Sigmoid colon (tissue), 7 donors: ENCODE data around the gene ZNHIT3. TPM values are rescaled to one million over a fixed set of nuclear protein-coding genes. Genes with fewer than 3 reads are reported as not detected.
"Not testable (repeated sequence)": the region's sequence is repeated elsewhere in the genome, so short reads cannot be mapped to it uniquely, and the experiment has no call there.

ENCODE experiments used
- DNase-seq: peaks from one replicate; pipeline ENCODE4 v3.0.0-alpha.2; 2019
- H3K27ac ChIP-seq, 4 donors: fragments of 200-600 bp; sonication (generic); one replicate each; pipeline ENCODE4 v1.5.1; 2016 to 2019; ENCODE audit warnings: mild to moderate bottlenecking in 1 of 4
- H3K27me3 ChIP-seq, 3 donors: fragments of 200-600 bp; sonication (generic); one replicate each; pipeline ENCODE4 v1.5.1; 2019; ENCODE audit warnings: mild to moderate bottlenecking in 1 of 3
- H3K36me3 ChIP-seq, 4 donors: fragments of 200-600 bp; sonication (generic); one replicate each; pipeline ENCODE4 v1.5.1; 2016 to 2019
- H3K4me1 ChIP-seq, 4 donors: fragments of 200-600 bp; sonication (generic); one replicate each; pipeline ENCODE4 v1.5.1; 2017 to 2019
- H3K4me3 ChIP-seq, 4 donors: fragments of 200-600 bp; sonication (generic); one replicate each; pipeline ENCODE4 v1.5.1; 2017 to 2019; ENCODE audit warnings: mild to moderate bottlenecking in 2 of 4, moderate library complexity in 1 of 4
- H3K9me3 ChIP-seq, 4 donors: fragments of 200-600 bp in 3 of 4; sonication (generic) in 3 of 4; one replicate each; pipeline versions ENCODE4 v1.5.1 to v1.6.1; 2013 to 2019
- EP300 ChIP-seq, 4 donors: sonication (generic); formaldehyde crosslinking; IDR thresholded peaks; one replicate each; pipeline ENCODE4 v1.6.1; 2017; ENCODE audit warnings: antibody characterized with exemption in 4 of 4
- POLR2A ChIP-seq, 2 donors: fragments of 450-650 bp; IDR thresholded peaks; one replicate each; pipeline ENCODE4 v1.6.1; 2016; ENCODE audit warnings: antibody characterized with exemption in 2 of 2, mild to moderate bottlenecking in 2 of 2, moderate library complexity in 2 of 2
- POLR2AphosphoS5 ChIP-seq, 4 donors: sonication (generic); formaldehyde crosslinking; IDR thresholded peaks; one replicate each; pipeline ENCODE4 v1.6.1; 2017; ENCODE audit warnings: antibody characterized with exemption in 4 of 4
- WGBS, 2 donors: extraction: QIAGEN DNeasy Blood & Tissue Kit; methylation state at CpG; one replicate each; pipeline ENCODE4 v1.1.7; 2013; 5-methylcytosine and 5-hydroxymethylcytosine counted together
- intact Hi-C: fragments of 100-400 bp; cut with DNase I; formaldehyde crosslinking; loops from one replicate; pipeline ENCODE4 v1.15.1; 2023
- polyA plus RNA-seq, 3 donors: library from polyadenylated mRNA; stranded (reverse); fragments of 200-250 nt; gene quantifications; one replicate each; pipeline ENCODE4 v1.2.3, GENCODE V29; 2013
- total RNA-seq, 4 donors: library from RNA; depleted of rRNA; stranded (reverse); fragments of >200 nt; gene quantifications; one replicate each; pipeline ENCODE4 v1.1.0, GENCODE V29; 2016
- TF ChIP-seq, protein P1 (sequence below), 4 experiments: fragments of 450-650 bp in 3 of 4; fragments of 200-600 bp in 1 of 4; IDR thresholded peaks; one replicate each; pipeline ENCODE4 v1.5.1; 2016 to 2019; ENCODE audit warnings: antibody characterized with exemption in 4 of 4, mild to moderate bottlenecking in 3 of 4, moderate library complexity in 2 of 4
- donor health status: healthy with polysubstance abuse.
- donor health status: Bipolar disorder and iron deficiency.
- donor health status: healthy.

Gene ZNHIT3
- total and polyA plus RNA-seq, 7 donors, result 31.0 to 60.7 (median 49.9) TPM

DNA sequence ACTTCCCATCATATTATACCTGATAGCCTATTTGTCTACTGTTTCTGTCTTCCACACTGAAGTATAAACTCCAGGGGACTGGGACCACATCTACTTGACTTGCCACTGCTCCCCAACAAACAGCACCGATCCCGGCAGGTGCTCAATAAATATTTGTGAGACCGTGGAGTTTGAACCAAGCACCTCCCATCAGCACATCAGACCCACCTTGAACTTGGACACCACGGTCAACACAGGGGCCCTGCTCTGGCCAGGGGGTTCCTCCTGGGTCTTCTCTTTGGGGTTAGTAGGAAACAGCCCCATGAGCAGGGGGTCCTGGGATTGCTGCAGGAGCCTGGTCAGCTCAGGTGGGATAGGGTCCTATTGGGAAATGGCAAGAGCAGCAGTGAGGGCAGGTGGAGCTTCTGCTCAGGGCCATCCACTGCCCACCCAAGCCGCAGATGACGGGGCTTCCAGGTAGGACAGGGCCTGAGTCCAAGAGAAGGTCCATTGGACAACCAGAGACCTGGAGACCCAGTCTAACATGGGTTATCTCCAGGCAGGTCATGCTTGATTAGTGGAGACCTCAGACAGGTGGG is 19.9 kb downstream of the ZNHIT3 start:
- H3K9me3 ChIP-seq, result no peaks in the 10 kb centered on the region
- H3K4me1 ChIP-seq, result no peaks in the 10 kb centered on the region
- no peaks in the 10 kb centered on the region for H3K27me3 ChIP-seq
- H3K27ac ChIP-seq, result no peak overlapping the region
- DNase-seq, result no peak
- TF ChIP-seq POLR2AphosphoS5 (IDR thresholded peaks at IDR 0.05) (no peak), EP300 (IDR thresholded peaks at IDR 0.05) (no peak), POLR2A (IDR thresholded peaks at IDR 0.05) (no peak)
- TF ChIP-seq, protein P1, sequence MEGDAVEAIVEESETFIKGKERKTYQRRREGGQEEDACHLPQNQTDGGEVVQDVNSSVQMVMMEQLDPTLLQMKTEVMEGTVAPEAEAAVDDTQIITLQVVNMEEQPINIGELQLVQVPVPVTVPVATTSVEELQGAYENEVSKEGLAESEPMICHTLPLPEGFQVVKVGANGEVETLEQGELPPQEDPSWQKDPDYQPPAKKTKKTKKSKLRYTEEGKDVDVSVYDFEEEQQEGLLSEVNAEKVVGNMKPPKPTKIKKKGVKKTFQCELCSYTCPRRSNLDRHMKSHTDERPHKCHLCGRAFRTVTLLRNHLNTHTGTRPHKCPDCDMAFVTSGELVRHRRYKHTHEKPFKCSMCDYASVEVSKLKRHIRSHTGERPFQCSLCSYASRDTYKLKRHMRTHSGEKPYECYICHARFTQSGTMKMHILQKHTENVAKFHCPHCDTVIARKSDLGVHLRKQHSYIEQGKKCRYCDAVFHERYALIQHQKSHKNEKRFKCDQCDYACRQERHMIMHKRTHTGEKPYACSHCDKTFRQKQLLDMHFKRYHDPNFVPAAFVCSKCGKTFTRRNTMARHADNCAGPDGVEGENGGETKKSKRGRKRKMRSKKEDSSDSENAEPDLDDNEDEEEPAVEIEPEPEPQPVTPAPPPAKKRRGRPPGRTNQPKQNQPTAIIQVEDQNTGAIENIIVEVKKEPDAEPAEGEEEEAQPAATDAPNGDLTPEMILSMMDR (IDR thresholded peaks at IDR 0.05), result no peak
- peaks cover 0 to 72% (median 11%) of the 10 kb centered on the region in 4 donors for H3K36me3 ChIP-seq
- intact Hi-C loops, result no loop called here
- WGBS, 2 donors, result 85 to 88% methylated on average over 6 of the region's 6 CpGs
- no peak overlapping the region for H3K4me3 ChIP-seq

DNA sequence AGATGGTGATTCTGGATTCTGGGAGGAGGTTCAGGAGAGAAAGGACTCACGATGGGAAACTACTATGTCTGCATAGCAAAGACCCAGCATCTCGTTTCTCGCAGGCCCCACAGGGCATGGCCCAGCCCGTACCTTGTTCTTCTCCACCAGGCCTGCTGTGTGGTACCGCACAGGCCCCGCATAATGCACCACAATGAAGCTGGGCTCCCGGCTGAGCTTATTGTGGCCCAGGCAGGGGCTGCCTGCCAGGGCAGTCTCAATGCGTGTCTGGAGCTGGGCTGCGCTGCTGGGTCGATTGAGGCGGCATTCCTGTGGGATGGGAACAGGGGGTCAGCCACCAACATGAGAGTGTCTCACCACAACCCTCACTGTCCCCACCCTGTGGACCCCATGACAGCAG is 20.4 kb downstream of the ZNHIT3 start:
- TF ChIP-seq, protein P1 (IDR thresholded peaks at IDR 0.05), result no peak
- no peak for TF ChIP-seq POLR2AphosphoS5 (IDR thresholded peaks at IDR 0.05)
- Histone ChIP-seq H3K27ac (no peak overlapping the region), H3K4me1 (no peaks in the 10 kb centered on the region), H3K9me3 (no peaks in the 10 kb centered on the region), H3K36me3 (peaks cover 0 to 69% (median 11%) of the 10 kb centered on the region in 4 donors), H3K27me3 (no peaks in the 10 kb centered on the region), H3K4me3 (no peak overlapping the region)
- DNase-seq, result no peak
- intact Hi-C loops, result no loop called here
- WGBS, 2 donors, result 95 to 97% methylated on average over 11 of the region's 11 CpGs

DNA sequence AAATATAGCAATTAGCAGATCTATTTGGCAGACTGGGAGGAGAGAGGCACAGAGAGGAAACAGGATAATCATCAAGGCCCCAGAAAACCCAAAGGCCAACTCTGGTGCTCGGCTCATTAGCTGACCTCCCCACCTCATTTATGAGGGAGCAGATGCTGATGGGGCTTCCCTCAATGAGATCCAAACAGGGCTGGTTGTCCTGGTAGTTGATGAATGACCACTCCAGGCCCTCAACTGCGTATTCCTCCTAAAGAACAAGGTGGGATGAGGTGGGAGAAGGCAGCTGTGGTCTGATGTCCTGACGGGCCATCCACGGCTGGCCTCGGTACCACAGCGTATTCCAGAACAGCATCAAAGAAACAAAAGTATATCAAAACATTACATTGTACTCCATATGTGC is 20.8 kb downstream of the ZNHIT3 start:
- no peaks in the 10 kb centered on the region for H3K9me3 ChIP-seq
- no peak overlapping the region for H3K27ac ChIP-seq
- 85 to 95% methylated on average over 6 of the region's 6 CpGs for WGBS, 2 donors
- no peak overlapping the region for H3K4me3 ChIP-seq
- H3K27me3 ChIP-seq, result no peaks in the 10 kb centered on the region
- DNase-seq, result no peak
- peaks cover 0 to 69% (median 11%) of the 10 kb centered on the region in 4 donors for H3K36me3 ChIP-seq
- TF ChIP-seq EP300 (IDR thresholded peaks at IDR 0.05) (no peak), POLR2AphosphoS5 (IDR thresholded peaks at IDR 0.05) (no peak), POLR2A (IDR thresholded peaks at IDR 0.05) (no peak)
- intact Hi-C loops, result no loop called here
- H3K4me1 ChIP-seq, result no peaks in the 10 kb centered on the region

DNA sequence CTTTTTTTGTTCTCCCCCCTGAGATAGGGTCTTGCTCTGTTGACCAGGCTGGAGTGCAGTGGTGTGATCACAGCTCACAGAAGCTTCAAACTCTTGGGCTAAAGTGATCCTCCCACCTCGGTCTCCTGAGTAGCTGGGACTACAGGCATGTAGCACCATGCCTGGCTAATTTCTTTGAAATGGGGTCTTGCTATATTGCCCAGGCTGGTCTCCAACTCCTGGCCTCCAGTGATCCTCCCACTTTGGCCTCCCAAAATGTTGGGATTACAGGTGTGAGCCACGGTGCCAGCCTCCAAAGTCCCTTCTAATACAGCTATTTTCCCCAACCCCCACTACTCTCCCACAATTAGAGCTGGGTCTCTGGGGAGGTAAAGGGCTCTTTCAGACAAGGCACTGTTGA is 22.0 kb downstream of the ZNHIT3 start:
- H3K27me3 ChIP-seq, H3K4me1 ChIP-seq, H3K4me3 ChIP-seq, H3K9me3 ChIP-seq, intact Hi-C loops, H3K27ac ChIP-seq, DNase-seq: not testable (repeated sequence)
- 93 to 94% methylated on average over 2 of the region's 2 CpGs for WGBS, 2 donors
- peaks cover 0 to 65% (median 12%) of the 10 kb centered on the region in 4 donors for H3K36me3 ChIP-seq

DNA sequence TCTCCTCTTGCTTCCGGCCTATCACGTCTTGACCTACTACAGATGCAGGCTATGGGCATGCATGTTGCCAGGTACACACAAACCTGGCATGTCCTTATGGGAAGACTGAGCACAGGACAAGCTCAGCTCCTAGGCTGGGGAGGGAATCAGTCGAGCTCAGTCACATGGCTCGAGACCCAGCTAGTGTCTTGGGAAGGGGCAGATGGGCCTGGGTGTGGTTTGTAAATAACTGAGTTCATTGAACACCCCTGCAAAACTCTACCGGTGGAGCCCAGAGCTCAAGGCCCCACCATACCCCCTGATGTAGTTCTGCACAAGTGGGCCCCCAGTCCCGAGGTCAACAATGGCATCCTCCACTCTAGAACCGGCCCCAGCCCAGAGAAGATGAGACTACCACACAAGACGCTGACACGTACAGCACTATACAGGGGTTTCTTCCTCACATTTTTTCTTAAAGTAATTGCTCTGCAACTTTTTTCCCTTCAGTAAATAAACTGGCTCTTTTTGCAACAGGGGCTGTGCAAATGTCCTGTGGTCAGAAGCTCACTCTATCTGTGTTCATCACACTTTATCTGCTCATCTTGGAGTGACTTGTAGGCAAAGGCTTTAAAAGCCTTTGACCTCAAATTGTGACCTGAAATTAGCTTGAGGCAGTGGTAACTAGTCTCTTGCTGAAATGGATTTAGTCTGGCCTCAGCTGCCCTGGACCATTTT is 22.9 kb downstream of the ZNHIT3 start:
- DNase-seq, result no peak
- no peak overlapping the region for H3K4me3 ChIP-seq
- WGBS, 2 donors, result 89 to 93% methylated on average over 9 of the region's 9 CpGs
- no peaks in the 10 kb centered on the region for H3K4me1 ChIP-seq
- H3K27ac ChIP-seq, result no peak overlapping the region
- H3K36me3 ChIP-seq, result peaks cover 0 to 59% (median 12%) of the 10 kb centered on the region in 4 donors
- H3K9me3 ChIP-seq, result no peaks in the 10 kb centered on the region
- intact Hi-C loops, result no loop called here
- TF ChIP-seq EP300 (IDR thresholded peaks at IDR 0.05) (no peak), POLR2AphosphoS5 (IDR thresholded peaks at IDR 0.05) (no peak), POLR2A (IDR thresholded peaks at IDR 0.05) (no peak)
- TF ChIP-seq, protein P1 (IDR thresholded peaks at IDR 0.05), result no peak
- H3K27me3 ChIP-seq, result no peaks in the 10 kb centered on the region
